PC-9 (cell line): ENCODE measurements around the gene ESAM. TPM values are rescaled to one million over a fixed set of nuclear protein-coding genes. Genes with fewer than 3 reads are reported as not detected.

Experiments used
- BruUV-seq: library from RNA; stranded (reverse); fragments of 400-500 nt; replicated peaks from 2 replicates; lab custom pipeline; 2021; lab: Mats Ljungman, UMichigan
- CTCF ChIA-PET: fragments of 300-600 bp; sonication (Branson Sonifier 250); formaldehyde crosslinking; loops from one replicate; lab custom pipeline; 2022; ENCODE audit warnings: antibody characterized with exemption; lab: Charles Lee
- POLR2A ChIA-PET: fragments of 300-600 bp; sonication (Branson Sonifier 250); formaldehyde crosslinking; loops from one replicate; lab custom pipeline; 2022; ENCODE audit warnings: antibody characterized with exemption; ENCODE audit not compliant: unreplicated experiment; lab: Charles Lee
- DNase-seq, 2 experiments: peaks; one replicate each; pipeline versions ENCODE4 v3.0.0 to v3.0.0-alpha.2; 2015 to 2022; ENCODE audit warnings: mixed read lengths in 1 of 2
- H2AFZ ChIP-seq: fragments of 200-600 bp; sonication (generic); 2 replicates; pipeline ENCODE4 v1.8.1; 2017; ENCODE audit warnings: antibody characterized with exemption
- H3F3A ChIP-seq: fragments of 200-600 bp; sonication (generic); 2 replicates; pipeline ENCODE4 v1.8.1; 2017; ENCODE audit warnings: antibody characterized with exemption, mild to moderate bottlenecking, low read depth; ENCODE audit not compliant: insufficient read depth
- H3K27ac ChIP-seq: fragments of 200-600 bp; sonication (generic); 2 replicates; pipeline ENCODE4 v1.6.1; 2016; ENCODE audit warnings: mixed run types
- H3K27me3 ChIP-seq: fragments of 200-600 bp; sonication (generic); 2 replicates; pipeline ENCODE4 v1.6.1; 2016; ENCODE audit warnings: low read depth, mixed run types; ENCODE audit not compliant: insufficient read depth
- H3K36me3 ChIP-seq: fragments of 200-600 bp; sonication (generic); 2 replicates; pipeline ENCODE4 v1.6.1; 2016; ENCODE audit warnings: low read depth, mixed run types
- H3K4me1 ChIP-seq: fragments of 200-600 bp; sonication (generic); replicated peaks from 2 replicates; pipeline ENCODE4 v1.6.1; 2016; ENCODE audit warnings: mixed run types; ENCODE audit not compliant: insufficient read depth
- H3K4me2 ChIP-seq: fragments of 200-600 bp; sonication (generic); 2 replicates; pipeline ENCODE4 v1.6.1; 2017; ENCODE audit warnings: mixed run types
- H3K4me3 ChIP-seq: fragments of 200-600 bp; sonication (generic); 2 replicates; pipeline ENCODE4 v1.6.1; 2016; ENCODE audit warnings: mixed run types
- H3K79me2 ChIP-seq: fragments of 200-600 bp; sonication (generic); 2 replicates; pipeline ENCODE4 v1.6.1; 2017; ENCODE audit warnings: low read depth, mixed run types
- H3K9me2 ChIP-seq: fragments of 200-600 bp; sonication (generic); 2 replicates; pipeline ENCODE4 v1.8.1; 2017; ENCODE audit warnings: mild to moderate bottlenecking; ENCODE audit not compliant: insufficient read depth
- H3K9me3 ChIP-seq: fragments of 200-600 bp; sonication (generic); 2 replicates; pipeline ENCODE4 v1.8.1; 2016; ENCODE audit warnings: low read depth; ENCODE audit not compliant: insufficient read depth
- H4K20me1 ChIP-seq: fragments of 200-600 bp; sonication (generic); 2 replicates; pipeline ENCODE4 v1.8.1; 2017; ENCODE audit not compliant: insufficient read depth
- EZH2 ChIP-seq: fragments of 200-600 bp; sonication (generic); IDR thresholded peaks from 2 replicates; pipeline ENCODE4 v1.8.0; 2017; ENCODE audit warnings: antibody characterized with exemption, low read depth
- intact Hi-C: fragments of 100-400 bp; cut with micrococcal nuclease; formaldehyde crosslinking; loops from one replicate; pipeline ENCODE4 v1.10.0; 2022; ENCODE audit not compliant: unreplicated experiment
- total RNA-seq: library from RNA; stranded (reverse); gene quantifications from 2 replicates; pipeline ENCODE4 v1.2.3, GENCODE V29; 2021
- TF ChIP-seq, protein P1 (sequence below): fragments of 200-600 bp; sonication (generic); conservative IDR thresholded peaks from 2 replicates; pipeline ENCODE4 v1.6.1; 2017; ENCODE audit warnings: mixed run types, antibody characterized with exemption, mild to moderate bottlenecking, moderate library complexity

ESAM gene
- total RNA-seq, 1 experiment from 2014 or later = 13.5 TPM

DNA sequence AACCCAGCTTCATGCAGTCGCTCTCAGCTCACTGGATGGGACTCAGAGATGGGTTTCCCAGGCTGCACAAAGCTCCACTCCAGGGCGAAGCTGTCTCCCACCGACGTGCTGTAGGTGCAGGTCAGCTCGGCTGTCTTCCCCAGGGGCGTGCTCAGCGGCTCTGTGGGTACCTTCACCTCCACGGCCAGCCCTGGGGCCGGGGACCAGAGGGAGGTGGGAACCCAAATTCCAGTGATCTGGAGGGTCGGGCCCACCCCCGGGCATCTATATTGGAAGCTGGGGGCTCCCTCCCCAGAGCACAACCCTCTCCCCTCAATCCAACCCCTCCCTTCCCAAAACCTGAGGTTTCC, 10.7 kb downstream of the ESAM start:
- Histone ChIP-seq H4K20me1 (no peaks in the 10 kb centered on the region), H3K4me3 (peak overlapping the region; percentile 62; the same call in 1 of the 2 replicates), H3K4me2 (peak overlapping the region; percentile 83), H3K79me2 (peaks cover 23% of the 10 kb centered on the region), H2AFZ (peak overlapping the region; percentile 73; the same call in 1 of the 2 replicates), H3K9me3 (no peaks in the 10 kb centered on the region), H3K9me2 (no peaks in the 10 kb centered on the region), H3K4me1 (peaks cover 60% of the 10 kb centered on the region), H3K36me3 (0 out of 2 replicates have a peak, but pooled peaks cover 3% of the 10 kb centered on the region), H3K27ac (peak overlapping the region; percentile 90), H3F3A (peaks cover 39% of the 10 kb centered on the region), H3K27me3 (no peaks in the 10 kb centered on the region)
- intact Hi-C loops = no loop called here
- POLR2A ChIA-PET = no interaction called here
- TF ChIP-seq, protein P1, sequence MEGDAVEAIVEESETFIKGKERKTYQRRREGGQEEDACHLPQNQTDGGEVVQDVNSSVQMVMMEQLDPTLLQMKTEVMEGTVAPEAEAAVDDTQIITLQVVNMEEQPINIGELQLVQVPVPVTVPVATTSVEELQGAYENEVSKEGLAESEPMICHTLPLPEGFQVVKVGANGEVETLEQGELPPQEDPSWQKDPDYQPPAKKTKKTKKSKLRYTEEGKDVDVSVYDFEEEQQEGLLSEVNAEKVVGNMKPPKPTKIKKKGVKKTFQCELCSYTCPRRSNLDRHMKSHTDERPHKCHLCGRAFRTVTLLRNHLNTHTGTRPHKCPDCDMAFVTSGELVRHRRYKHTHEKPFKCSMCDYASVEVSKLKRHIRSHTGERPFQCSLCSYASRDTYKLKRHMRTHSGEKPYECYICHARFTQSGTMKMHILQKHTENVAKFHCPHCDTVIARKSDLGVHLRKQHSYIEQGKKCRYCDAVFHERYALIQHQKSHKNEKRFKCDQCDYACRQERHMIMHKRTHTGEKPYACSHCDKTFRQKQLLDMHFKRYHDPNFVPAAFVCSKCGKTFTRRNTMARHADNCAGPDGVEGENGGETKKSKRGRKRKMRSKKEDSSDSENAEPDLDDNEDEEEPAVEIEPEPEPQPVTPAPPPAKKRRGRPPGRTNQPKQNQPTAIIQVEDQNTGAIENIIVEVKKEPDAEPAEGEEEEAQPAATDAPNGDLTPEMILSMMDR = no peak
- TF ChIP-seq EZH2 = no peak
- BruUV-seq = no TSS peak
- DNase-seq = no peak
- CTCF ChIA-PET = interaction anchor here (0.7 kb wide), 1 partner anchor 324 kb away, joined by 4 read pairs; no protein-coding TSS in a partner anchor

DNA sequence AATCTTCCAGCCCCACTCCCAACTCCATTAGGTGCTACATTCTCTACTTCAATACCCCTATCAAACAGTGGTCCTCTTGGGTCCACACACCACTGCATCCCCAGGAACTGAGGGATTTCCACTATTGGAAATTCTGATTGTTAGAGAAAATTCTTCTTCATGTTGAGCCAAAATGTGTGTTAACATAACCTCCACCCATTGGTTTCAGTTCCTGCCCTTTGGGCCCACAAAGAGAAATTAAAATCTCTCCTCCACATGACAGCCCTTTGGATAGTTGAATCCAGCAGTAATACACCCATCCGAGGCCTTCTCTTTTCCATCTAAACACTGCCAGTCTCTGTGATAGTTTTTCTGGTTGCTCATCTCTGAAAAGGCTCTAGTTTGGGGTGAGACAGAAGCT, 12.2 kb downstream of the ESAM start:
- BruUV-seq = no TSS peak
- peaks cover 60% of the 10 kb centered on the region for H3K4me1 ChIP-seq
- H3K4me3 ChIP-seq = 0 out of 2 replicates have a peak overlapping the region, but pooled peaks have one; percentile 36
- peaks cover 39% of the 10 kb centered on the region for H3F3A ChIP-seq
- H3K27ac ChIP-seq = peak overlapping the region; percentile 90
- H3K4me2 ChIP-seq = peak overlapping the region; percentile 83
- intact Hi-C loops = loop anchor here (5.0 to 10.0 kb wide), 2 partner anchors 45 to 842 kb away; partner anchors contain the start of gene STT3A
- peaks cover 23% of the 10 kb centered on the region for H3K79me2 ChIP-seq
- H3K9me2 ChIP-seq = no peaks in the 10 kb centered on the region
- POLR2A ChIA-PET = no interaction called here
- H3K36me3 ChIP-seq = 0 out of 2 replicates have a peak, but pooled peaks cover 3% of the 10 kb centered on the region
- CTCF ChIA-PET = no interaction called here
- no peaks in the 10 kb centered on the region for H3K9me3 ChIP-seq
- H3K27me3 ChIP-seq = no peaks in the 10 kb centered on the region
- TF ChIP-seq EZH2 = no peak
- TF ChIP-seq, protein P1 = no peak
- H4K20me1 ChIP-seq = no peaks in the 10 kb centered on the region
- no peak overlapping the region for H2AFZ ChIP-seq
- no peak for DNase-seq

DNA sequence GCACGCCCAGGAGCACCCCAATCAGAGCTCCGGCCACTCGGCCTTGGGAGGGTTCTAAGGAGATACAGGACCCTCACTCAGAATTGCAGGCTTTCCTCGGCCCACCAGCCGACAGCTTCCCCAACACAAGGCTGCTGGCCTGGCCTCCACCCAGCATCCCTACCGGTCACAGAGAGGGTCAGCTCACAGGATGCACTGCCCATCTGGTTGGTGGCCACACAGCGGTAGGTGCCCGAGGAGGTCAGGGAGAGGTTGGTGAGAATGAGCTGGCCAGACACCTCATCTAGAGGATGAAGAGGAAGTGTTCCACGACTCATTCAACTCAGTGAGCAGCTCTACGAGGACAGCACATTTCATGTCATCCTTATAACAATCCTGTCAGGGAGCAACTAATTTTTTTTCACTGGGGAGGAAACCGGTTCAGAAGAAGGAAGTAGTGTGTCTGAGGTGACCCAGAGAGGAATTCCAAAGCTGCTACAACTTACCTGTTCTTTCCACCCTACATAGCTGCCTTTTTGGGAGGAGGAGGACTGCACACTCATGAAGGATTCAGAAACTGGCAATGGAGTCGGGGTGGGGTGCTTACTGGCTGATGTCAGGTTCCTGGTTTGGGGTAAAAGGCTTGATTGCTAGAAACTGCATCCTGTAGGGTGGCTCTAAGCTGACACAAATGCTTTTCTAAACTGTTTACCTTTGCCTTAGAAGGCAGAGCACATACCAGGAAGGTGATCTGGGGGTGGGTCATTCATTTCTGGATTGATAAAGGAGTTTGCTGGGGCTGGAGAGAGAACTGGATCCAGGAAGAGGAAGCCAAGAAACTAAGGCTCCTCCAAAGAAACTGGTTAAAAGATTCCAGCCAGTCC, 13.4 kb downstream of the ESAM start:
- H3K27me3 ChIP-seq = no peaks in the 10 kb centered on the region
- H3K9me3 ChIP-seq = no peaks in the 10 kb centered on the region
- peaks cover 23% of the 10 kb centered on the region for H3K79me2 ChIP-seq
- peak overlapping the region; percentile 90 for H3K27ac ChIP-seq
- intact Hi-C loops = loop anchor here (5.0 to 10.0 kb wide), 2 partner anchors 46 to 844 kb away; partner anchors contain the start of gene STT3A
- no peaks in the 10 kb centered on the region for H4K20me1 ChIP-seq
- H3K4me3 ChIP-seq = peak overlapping the region; percentile 36
- peaks cover 39% of the 10 kb centered on the region for H3F3A ChIP-seq
- 0 out of 2 replicates have a peak, but pooled peaks cover 3% of the 10 kb centered on the region for H3K36me3 ChIP-seq
- TF ChIP-seq EZH2 = no peak
- TF ChIP-seq, protein P1 = no peak
- ChIA-PET POLR2A (interaction anchor here (0.6 to 0.8 kb wide), 3 partner anchors 15 to 21 kb away, joined by 5 to 16 read pairs (median 5); no protein-coding TSS in a partner anchor), CTCF (interaction anchor here (1.0 kb wide), 1 partner anchor 14 kb away, joined by 3 read pairs; the partner anchor contains the start of gene ESAM)
- peak; percentile 38 to 96 for DNase-seq
- H3K9me2 ChIP-seq = no peaks in the 10 kb centered on the region
- peak overlapping the region; percentile 2; the same call in 1 of the 2 replicates for H2AFZ ChIP-seq
- peaks cover 60% of the 10 kb centered on the region for H3K4me1 ChIP-seq
- peak overlapping the region; percentile 83 for H3K4me2 ChIP-seq
- no TSS peak for BruUV-seq
